Stomach (tissue), 9 donors: ENCODE data around the gene CUL1. TPM values are rescaled to one million over a fixed set of nuclear protein-coding genes. Genes with fewer than 3 reads are reported as not detected.

ENCODE experiments used
- DNase-seq, 2 donors: peaks; one replicate each; pipeline versions ENCODE4 v3.0.0 to v3.0.0-alpha.2; 2013 to 2019
- H3K27ac ChIP-seq, 5 donors: fragments of 200-600 bp in 4 of 5; sonication (generic) in 4 of 5; one replicate each; pipeline ENCODE4 v1.5.1; 2013 to 2019; ENCODE audit warnings: mild to moderate bottlenecking in 1 of 5, moderate library complexity in 1 of 5
- H3K27me3 ChIP-seq, 3 donors: fragments of 200-600 bp; sonication (generic); one replicate each; pipeline ENCODE4 v1.5.1; 2017 to 2019; ENCODE audit warnings: mixed run types in 1 of 3
- H3K36me3 ChIP-seq, 4 donors: fragments of 200-600 bp; sonication (generic); 1 replicate in 3 of 4; 2 replicates in 1 of 4; pipeline ENCODE4 v1.5.1; 2016 to 2019
- H3K4me1 ChIP-seq, 4 donors: fragments of 200-600 bp; sonication (generic); one replicate each; pipeline ENCODE4 v1.5.1; 2016 to 2019
- H3K4me3 ChIP-seq, 4 donors: fragments of 200-600 bp; sonication (generic) in 3 of 4; one replicate each; pipeline ENCODE4 v1.5.1; 2016 to 2019; ENCODE audit warnings: mild to moderate bottlenecking in 1 of 4
- H3K9me3 ChIP-seq, 4 donors: fragments of 200-600 bp; sonication (generic); one replicate each; pipeline ENCODE4 v1.5.1; 2016 to 2019
- CTCF ChIP-seq, 7 experiments: fragments of 450-650 bp in 4 of 7; fragments of 200-600 bp in 3 of 7; sonication (generic) in 3 of 7; IDR thresholded peaks; one replicate each; pipeline ENCODE4 v1.5.1; 2016 to 2019; ENCODE audit warnings: antibody characterized with exemption in 7 of 7, control low read depth in 2 of 7, mild to moderate bottlenecking in 1 of 7
- EP300 ChIP-seq: sonication (generic); formaldehyde crosslinking; IDR thresholded peaks from one replicate; pipeline ENCODE4 v1.6.1; 2017; ENCODE audit warnings: antibody characterized with exemption
- POLR2A ChIP-seq, 4 donors: fragments of 450-650 bp; IDR thresholded peaks; one replicate each; pipeline ENCODE4 v1.6.1; 2016; ENCODE audit warnings: antibody characterized with exemption in 4 of 4, control low read depth in 2 of 4, mild to moderate bottlenecking in 1 of 4, moderate library complexity in 1 of 4
- POLR2AphosphoS5 ChIP-seq, 3 donors: sonication (generic); formaldehyde crosslinking; IDR thresholded peaks; one replicate each; pipeline ENCODE4 v1.6.1; 2016; ENCODE audit warnings: antibody characterized with exemption in 3 of 3
- WGBS, 5 donors: extraction: QIAGEN DNeasy Blood & Tissue Kit in 3 of 5; methylation state at CpG; one replicate each; pipeline versions ENCODE4 v1.1.5 to v1.1.7; 2013 to 2018; 5-methylcytosine and 5-hydroxymethylcytosine counted together
- intact Hi-C: fragments of 100-400 bp; cut with DNase I; formaldehyde crosslinking; loops from one replicate; pipeline ENCODE4 v1.15.1; 2023; ENCODE audit warnings: low total_unique reads
- polyA plus RNA-seq, 3 donors: library from polyadenylated mRNA; stranded (reverse); fragments of 200-250 nt; gene quantifications; one replicate each; pipeline ENCODE4 v1.2.3, GENCODE V29; 2013
- total RNA-seq, 5 donors: library from RNA; depleted of rRNA; stranded (reverse); fragments of >200 nt; gene quantifications; one replicate each; pipeline versions ENCODE4 v1.1.0 to v1.2.3, GENCODE V29; 2014 to 2016
- donor health status: healthy with polysubstance abuse.
- donor health status: Bipolar disorder and iron deficiency.
- donor health status: healthy.

Gene CUL1
- total and polyA plus RNA-seq, 8 donors = 22.5 to 56.4 (median 29.2) TPM

GRCh38 chr7:148821422-148821821, 122.7 kb downstream of the CUL1 start:
- no peak for DNase-seq
- no peaks in the 10 kb centered on the region for H3K9me3 ChIP-seq
- no peaks in the 10 kb centered on the region for H3K4me1 ChIP-seq
- TF ChIP-seq EP300 = no peak
- TF ChIP-seq POLR2AphosphoS5 (IDR thresholded peaks at IDR 0.05) = no peak
- no peak for TF ChIP-seq CTCF (IDR thresholded peaks at IDR 0.05)
- no peak for TF ChIP-seq POLR2A (IDR thresholded peaks at IDR 0.05)
- 93 to 100% (median 96%) methylated on average over 2 of the region's 2 CpGs for WGBS, 5 donors
- intact Hi-C loops = no loop called here
- H3K27ac ChIP-seq = no peak overlapping the region
- no peak overlapping the region for H3K4me3 ChIP-seq
- H3K27me3 ChIP-seq = no peaks in the 10 kb centered on the region
- peaks cover 0 to 13% (median 6%) of the 10 kb centered on the region in 4 donors for H3K36me3 ChIP-seq

GRCh38 chr7:148824864-148825263, 126.2 kb downstream of the CUL1 start:
- no peak overlapping the region for H3K27ac ChIP-seq
- DNase-seq = no peak
- no peaks in the 10 kb centered on the region for H3K4me1 ChIP-seq
- WGBS, 5 donors = 94 to 98% (median 97%) methylated on average over 2 of the region's 2 CpGs
- no peaks in the 10 kb centered on the region for H3K27me3 ChIP-seq
- H3K4me3 ChIP-seq = no peak overlapping the region
- peaks cover 0 to 11% (median 2%) of the 10 kb centered on the region in 4 donors for H3K36me3 ChIP-seq
- intact Hi-C loops = no loop called here
- TF ChIP-seq EP300 (no peak), POLR2AphosphoS5 (IDR thresholded peaks at IDR 0.05) (no peak), CTCF (IDR thresholded peaks at IDR 0.05) (no peak)
- no peaks in the 10 kb centered on the region for H3K9me3 ChIP-seq

- WGBS, 5 donors = 82 to 88% (median 84%) methylated on average over 5 of the region's 5 CpGs
Observed at GRCh38 chr7:148825338-148825737, 126.6 kb downstream of the CUL1 start.

GRCh38 chr7:148828965-148829364, 130.3 kb downstream of the CUL1 start:
- no peak overlapping the region for H3K27ac ChIP-seq
- no peak for DNase-seq
- no peak overlapping the region for H3K4me3 ChIP-seq
- H3K36me3 ChIP-seq = peaks cover 0 to 11% (median 2%) of the 10 kb centered on the region in 4 donors
- no peaks in the 10 kb centered on the region for H3K27me3 ChIP-seq
- 47 to 100% (median 98%) methylated on average over 1 of the region's 1 CpG for WGBS, 5 donors
- no peaks in the 10 kb centered on the region for H3K9me3 ChIP-seq
- intact Hi-C loops = no loop called here
- H3K4me1 ChIP-seq = no peaks in the 10 kb centered on the region
- TF ChIP-seq POLR2A (IDR thresholded peaks at IDR 0.05) (no peak), CTCF (IDR thresholded peaks at IDR 0.05) (no peak), EP300 (no peak), POLR2AphosphoS5 (IDR thresholded peaks at IDR 0.05) (no peak)

More at GRCh38 chr7:148825338-148825737, 126.6 kb downstream of the CUL1 start:
- no peak overlapping the region for H3K4me3 ChIP-seq
- peaks cover 0 to 11% (median 2%) of the 10 kb centered on the region in 4 donors for H3K36me3 ChIP-seq
- TF ChIP-seq POLR2AphosphoS5 (IDR thresholded peaks at IDR 0.05) (no peak), EP300 (no peak), POLR2A (IDR thresholded peaks at IDR 0.05) (no peak)
- intact Hi-C loops = no loop called here
- no peaks in the 10 kb centered on the region for H3K9me3 ChIP-seq
- H3K4me1 ChIP-seq = no peaks in the 10 kb centered on the region
- no peak overlapping the region for H3K27ac ChIP-seq
- no peak for DNase-seq
- no peaks in the 10 kb centered on the region for H3K27me3 ChIP-seq

GRCh38 chr7:148830897-148831692, 132.4 kb downstream of the CUL1 start:
- Histone ChIP-seq H3K4me1 (no peaks in the 10 kb centered on the region), H3K27me3 (no peaks in the 10 kb centered on the region), H3K4me3 (no peak overlapping the region), H3K36me3 (peaks cover 0 to 11% (median 2%) of the 10 kb centered on the region in 4 donors), H3K9me3 (no peaks in the 10 kb centered on the region), H3K27ac (no peak overlapping the region)
- no peak for TF ChIP-seq CTCF (IDR thresholded peaks at IDR 0.05)
- TF ChIP-seq POLR2A (IDR thresholded peaks at IDR 0.05) = no peak
- no peak for TF ChIP-seq EP300
- no peak for TF ChIP-seq POLR2AphosphoS5 (IDR thresholded peaks at IDR 0.05)
- intact Hi-C loops = no loop called here
- no peak for DNase-seq
- 91 to 97% (median 95%) methylated on average over 5 of the region's 5 CpGs for WGBS, 5 donors
